DMS153 treated with DMSO at 0.1 percent for 48 hours (cell line): ENCODE results near the gene EXOG.
"Not testable (repeated sequence)": the region's sequence is repeated elsewhere in the genome, so short reads cannot be mapped to it uniquely, and the experiment has no call there.

Experiments used
- DNase-seq: peaks from one replicate; lab custom pipeline; 2025; ENCODE audit not compliant: unreplicated experiment; lab: John Stamatoyannopoulos, UW

EXOG gene

GRCh38 chr3:38562467-38562925, 66.4 kb downstream of the EXOG start:
- no peak for DNase-seq

- no peak for DNase-seq
Observed at GRCh38 chr3:38563070-38563885, 67.1 kb downstream of the EXOG start.

- no peak for DNase-seq
Observed at GRCh38 chr3:38563886-38564270, 67.7 kb downstream of the EXOG start.

- DNase-seq = no peak
Observed at GRCh38 chr3:38564631-38565338, 68.6 kb downstream of the EXOG start.

- no peak for DNase-seq
Observed at GRCh38 chr3:38565339-38566214, 69.4 kb downstream of the EXOG start.

GRCh38 chr3:38566215-38566528, 70.0 kb downstream of the EXOG start:
- DNase-seq = no peak

GRCh38 chr3:38566794-38567193, 70.7 kb downstream of the EXOG start:
- not testable (repeated sequence) for DNase-seq

- DNase-seq = no peak
Observed at GRCh38 chr3:38567498-38567897, 71.4 kb downstream of the EXOG start.

- no peak for DNase-seq
Observed at GRCh38 chr3:38573111-38573510, 77.0 kb downstream of the EXOG start.

- DNase-seq = no peak
Observed at GRCh38 chr3:38573556-38573955, 77.4 kb downstream of the EXOG start.

GRCh38 chr3:38574411-38575278, 78.5 kb downstream of the EXOG start:
- DNase-seq = no peak

- DNase-seq = no peak
Observed at GRCh38 chr3:38575279-38575843, 79.2 kb downstream of the EXOG start.
